Natural killer cell (primary cell): ENCODE data around the gene CD7. TPM values are rescaled to one million over a fixed set of nuclear protein-coding genes. Genes with fewer than 3 reads are reported as not detected.

Experiments
- ATAC-seq, 3 donors: fragments of 150-1000 bp in 2 of 3; fragments of 200-7000 bp in 1 of 3; cut with Tn5 transposase; 1 replicate in 1 of 3; 2 replicates in 2 of 3; pipeline ENCODE4 v1.10.0; 2021; ENCODE audit warnings: mild to moderate bottlenecking in 2 of 3, moderate library complexity in 2 of 3
- DNase-seq, 2 donors: peaks; one replicate each; pipeline versions ENCODE4 v3.0.0 to v3.0.0-alpha.2; 2013 to 2021; ENCODE audit warnings: mixed read lengths in 1 of 2
- H3K27ac ChIP-seq: one replicate; pipeline ENCODE4 v1.5.1; 2013; ENCODE audit warnings: mild to moderate bottlenecking, low read length
- H3K27me3 ChIP-seq: one replicate; pipeline ENCODE4 v1.6.1; 2013; ENCODE audit warnings: low read length; ENCODE audit not compliant: control insufficient read depth, insufficient read depth
- H3K36me3 ChIP-seq: one replicate; pipeline ENCODE4 v1.6.1; 2013; ENCODE audit warnings: low read length; ENCODE audit not compliant: control insufficient read depth, insufficient read depth
- H3K4me1 ChIP-seq: one replicate; pipeline ENCODE4 v1.6.1; 2013; ENCODE audit warnings: low read length; ENCODE audit not compliant: control insufficient read depth, insufficient read depth
- H3K4me3 ChIP-seq: one replicate; pipeline ENCODE4 v1.5.1; 2013; ENCODE audit warnings: low read length
- H3K9me3 ChIP-seq: one replicate; pipeline ENCODE4 v1.6.1; 2013; ENCODE audit warnings: low read length; ENCODE audit not compliant: control insufficient read depth, insufficient read depth
- H3K27ac Mint-ChIP-seq, 2 donors: one replicate each; pipeline ENCODE4 v1.8.0; 2022; ENCODE audit warnings: mild to moderate bottlenecking in 2 of 2, mixed read lengths in 2 of 2, moderate library complexity in 1 of 2
- H3K27me3 Mint-ChIP-seq, 2 donors: one replicate each; pipeline ENCODE4 v1.8.0; 2022; ENCODE audit warnings: low read depth in 2 of 2, mixed read lengths in 2 of 2
- H3K36me3 Mint-ChIP-seq: one replicate; pipeline ENCODE4 v1.8.0; 2022; ENCODE audit warnings: mixed read lengths
- H3K4me1 Mint-ChIP-seq, 2 donors: one replicate each; pipeline ENCODE4 v1.8.0; 2022; ENCODE audit warnings: mixed read lengths in 2 of 2
- H3K4me3 Mint-ChIP-seq: one replicate; pipeline ENCODE4 v1.8.0; 2022; ENCODE audit warnings: mild to moderate bottlenecking, moderate library complexity, mixed read lengths
- H3K9me3 Mint-ChIP-seq, 2 donors: one replicate each; pipeline ENCODE4 v1.8.0; 2022; ENCODE audit warnings: mixed read lengths in 2 of 2
- CTCF ChIP-seq: fragments of 200-600 bp; IDR thresholded peaks from one replicate; pipeline ENCODE4 v1.8.0; 2022; ENCODE audit warnings: antibody characterized with exemption
- WGBS: methylation state at CpG from one replicate; pipeline ENCODE4 v1.1.7; 2013; ENCODE audit warnings: missing lambda C conversion rate; ENCODE audit not compliant: insufficient coverage; 5-methylcytosine and 5-hydroxymethylcytosine counted together
- intact Hi-C: fragments of 100-400 bp; cut with micrococcal nuclease; formaldehyde crosslinking; loops from one replicate; pipeline ENCODE4 v1.14.2; 2022
- total RNA-seq, 4 donors: library from RNA; stranded (reverse); fragments of 120-200 nt in 1 of 4; gene quantifications; one replicate each; pipeline versions ENCODE4 v1.2.3 to v1.2.4, GENCODE V29; 2013 to 2022

Gene CD7
- total RNA-seq, 3 donors from 2014 or later (not counting 1 experiment from before 2014, with no cell fraction given): 464 to 564 (median 522) TPM

- no peak for ATAC-seq
- no peaks in the 10 kb centered on the region for H3K27me3 ChIP-seq
- peaks cover 4% of the 10 kb centered on the region for H3K36me3 ChIP-seq
- H3K4me1 ChIP-seq: peaks cover 59% of the 10 kb centered on the region
- peak in 1 of 2 donors; percentile 28 for DNase-seq
- no peaks in the 10 kb centered on the region for H3K36me3 Mint-ChIP-seq
- H3K4me3 ChIP-seq: no peak overlapping the region
- H3K27ac Mint-ChIP-seq: no peak overlapping the region
- no peaks in the 10 kb centered on the region for H3K9me3 ChIP-seq
- no peak overlapping the region for H3K27ac ChIP-seq
- H3K27me3 Mint-ChIP-seq: no peaks in the 10 kb centered on the region
- no peak overlapping the region for H3K4me3 Mint-ChIP-seq
- H3K4me1 Mint-ChIP-seq: peaks cover 18 to 27% of the 10 kb centered on the region in 2 donors
- no peak for TF ChIP-seq CTCF
- H3K9me3 Mint-ChIP-seq: no peaks in the 10 kb centered on the region
- intact Hi-C loops: loop anchor here (5.0 kb wide), 1 partner anchor 52 kb away; no protein-coding TSS in a partner anchor
- WGBS: 97% methylated on average over 35 of the region's 35 CpGs
Measured at GRCh38 chr17:82319619-82320062, 2.2 kb upstream of the CD7 start.

GRCh38 chr17:82318772-82319606, 1.6 kb upstream of the CD7 start:
- H3K4me3 Mint-ChIP-seq: no peak overlapping the region
- no peaks in the 10 kb centered on the region for H3K27me3 Mint-ChIP-seq
- DNase-seq (peak in 1 of 2 donors; percentile 36), ATAC-seq (no peak)
- intact Hi-C loops: loop anchor here (5.0 kb wide), 1 partner anchor 52 kb away; no protein-coding TSS in a partner anchor
- Histone ChIP-seq H3K36me3 (peaks cover 10% of the 10 kb centered on the region), H3K27ac (no peak overlapping the region), H3K9me3 (no peaks in the 10 kb centered on the region), H3K4me1 (peaks cover 65% of the 10 kb centered on the region), H3K4me3 (no peak overlapping the region), H3K27me3 (no peaks in the 10 kb centered on the region)
- H3K36me3 Mint-ChIP-seq: no peaks in the 10 kb centered on the region
- WGBS: 97% methylated on average over 76 of the region's 76 CpGs
- peaks cover 18 to 32% of the 10 kb centered on the region in 2 donors for H3K4me1 Mint-ChIP-seq
- no peaks in the 10 kb centered on the region for H3K9me3 Mint-ChIP-seq
- H3K27ac Mint-ChIP-seq: no peak overlapping the region
- TF ChIP-seq CTCF: no peak

- intact Hi-C loops: loop anchor here (5.0 kb wide), 1 partner anchor 51 kb away; no protein-coding TSS in a partner anchor
- H3K4me1 Mint-ChIP-seq: peaks cover 18 to 40% of the 10 kb centered on the region in 2 donors
- WGBS: 94% methylated on average over 20 of the region's 20 CpGs
- H3K27me3 ChIP-seq: no peaks in the 10 kb centered on the region
- peak overlapping the region; percentile 78 for H3K27ac ChIP-seq
- TF ChIP-seq CTCF: no peak
- ATAC-seq: no peak
- H3K4me3 ChIP-seq: no peak overlapping the region
- H3K4me3 Mint-ChIP-seq: no peak overlapping the region
- H3K9me3 Mint-ChIP-seq: no peaks in the 10 kb centered on the region
- H3K27ac Mint-ChIP-seq: no peak overlapping the region
- H3K9me3 ChIP-seq: no peaks in the 10 kb centered on the region
- no peaks in the 10 kb centered on the region for H3K27me3 Mint-ChIP-seq
- H3K36me3 ChIP-seq: peaks cover 17% of the 10 kb centered on the region
- DNase-seq: peak in 1 of 2 donors; percentile 38
- no peaks in the 10 kb centered on the region for H3K36me3 Mint-ChIP-seq
- peaks cover 68% of the 10 kb centered on the region for H3K4me1 ChIP-seq
Measured at GRCh38 chr17:82318169-82318498, 726 bp upstream of the CD7 start.
